ENCODE measurements around the gene ZNF175. TPM values are rescaled to one million over a fixed set of nuclear protein-coding genes. Genes with fewer than 3 reads are reported as not detected.

ZNF175 gene
- total and polyA plus RNA-seq, 9 of the 15 experiments (the other 6 are each of a cell fraction or from before 2014, with no cell fraction given) = 3.7 to 37.9 (median 14.0) TPM

DNA sequence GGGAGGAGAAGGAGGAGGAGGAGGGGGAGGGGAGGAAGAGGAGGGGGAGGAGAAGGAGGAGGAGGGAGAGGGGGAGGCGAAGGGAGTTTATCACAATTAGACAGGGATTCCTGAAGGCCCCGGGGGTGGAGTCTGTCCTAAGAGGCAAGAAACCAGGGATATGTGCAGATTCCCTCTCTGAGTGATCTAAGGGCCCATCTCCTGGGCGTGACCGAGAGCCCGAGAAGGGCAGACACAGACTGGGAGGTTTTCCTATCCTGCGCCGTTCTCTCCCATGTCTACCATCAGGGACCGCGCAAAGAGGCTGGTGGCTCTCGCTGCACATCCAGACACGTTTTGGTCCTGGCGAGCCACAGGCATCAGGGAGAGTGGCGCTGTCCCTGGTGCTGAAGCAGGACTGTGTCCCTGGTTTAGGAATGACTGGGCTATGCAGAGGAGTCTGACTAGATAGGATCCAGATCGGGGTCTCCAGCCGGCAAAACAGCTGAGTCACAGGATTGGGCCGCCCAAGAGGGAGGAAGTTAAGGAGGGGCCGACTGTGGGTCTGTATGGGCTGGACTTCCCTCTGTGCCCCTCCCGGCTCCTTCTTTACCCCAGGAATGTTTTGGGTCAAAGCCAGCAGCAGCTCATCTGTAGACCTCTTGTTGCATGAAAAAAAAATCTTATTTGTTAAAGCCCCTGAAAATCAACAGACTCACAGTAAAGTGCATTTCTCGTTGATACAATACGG lies 17.9 kb upstream of the ZNF175 start (continued):
- TF ChIP-seq, protein P1, sequence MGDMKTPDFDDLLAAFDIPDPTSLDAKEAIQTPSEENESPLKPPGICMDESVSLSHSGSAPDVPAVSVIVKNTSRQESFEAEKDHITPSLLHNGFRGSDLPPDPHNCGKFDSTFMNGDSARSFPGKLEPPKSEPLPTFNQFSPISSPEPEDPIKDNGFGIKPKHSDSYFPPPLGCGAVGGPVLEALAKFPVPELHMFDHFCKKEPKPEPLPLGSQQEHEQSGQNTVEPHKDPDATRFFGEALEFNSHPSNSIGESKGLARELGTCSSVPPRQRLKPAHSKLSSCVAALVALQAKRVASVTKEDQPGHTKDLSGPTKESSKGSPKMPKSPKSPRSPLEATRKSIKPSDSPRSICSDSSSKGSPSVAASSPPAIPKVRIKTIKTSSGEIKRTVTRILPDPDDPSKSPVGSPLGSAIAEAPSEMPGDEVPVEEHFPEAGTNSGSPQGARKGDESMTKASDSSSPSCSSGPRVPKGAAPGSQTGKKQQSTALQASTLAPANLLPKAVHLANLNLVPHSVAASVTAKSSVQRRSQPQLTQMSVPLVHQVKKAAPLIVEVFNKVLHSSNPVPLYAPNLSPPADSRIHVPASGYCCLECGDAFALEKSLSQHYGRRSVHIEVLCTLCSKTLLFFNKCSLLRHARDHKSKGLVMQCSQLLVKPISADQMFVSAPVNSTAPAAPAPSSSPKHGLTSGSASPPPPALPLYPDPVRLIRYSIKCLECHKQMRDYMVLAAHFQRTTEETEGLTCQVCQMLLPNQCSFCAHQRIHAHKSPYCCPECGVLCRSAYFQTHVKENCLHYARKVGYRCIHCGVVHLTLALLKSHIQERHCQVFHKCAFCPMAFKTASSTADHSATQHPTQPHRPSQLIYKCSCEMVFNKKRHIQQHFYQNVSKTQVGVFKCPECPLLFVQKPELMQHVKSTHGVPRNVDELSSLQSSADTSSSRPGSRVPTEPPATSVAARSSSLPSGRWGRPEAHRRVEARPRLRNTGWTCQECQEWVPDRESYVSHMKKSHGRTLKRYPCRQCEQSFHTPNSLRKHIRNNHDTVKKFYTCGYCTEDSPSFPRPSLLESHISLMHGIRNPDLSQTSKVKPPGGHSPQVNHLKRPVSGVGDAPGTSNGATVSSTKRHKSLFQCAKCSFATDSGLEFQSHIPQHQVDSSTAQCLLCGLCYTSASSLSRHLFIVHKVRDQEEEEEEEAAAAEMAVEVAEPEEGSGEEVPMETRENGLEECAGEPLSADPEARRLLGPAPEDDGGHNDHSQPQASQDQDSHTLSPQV (IDR thresholded peaks at IDR 0.05) = 0 out of 2 replicates have a peak, but pooled peaks have one; percentile 25
- TF ChIP-seq, protein P2, sequence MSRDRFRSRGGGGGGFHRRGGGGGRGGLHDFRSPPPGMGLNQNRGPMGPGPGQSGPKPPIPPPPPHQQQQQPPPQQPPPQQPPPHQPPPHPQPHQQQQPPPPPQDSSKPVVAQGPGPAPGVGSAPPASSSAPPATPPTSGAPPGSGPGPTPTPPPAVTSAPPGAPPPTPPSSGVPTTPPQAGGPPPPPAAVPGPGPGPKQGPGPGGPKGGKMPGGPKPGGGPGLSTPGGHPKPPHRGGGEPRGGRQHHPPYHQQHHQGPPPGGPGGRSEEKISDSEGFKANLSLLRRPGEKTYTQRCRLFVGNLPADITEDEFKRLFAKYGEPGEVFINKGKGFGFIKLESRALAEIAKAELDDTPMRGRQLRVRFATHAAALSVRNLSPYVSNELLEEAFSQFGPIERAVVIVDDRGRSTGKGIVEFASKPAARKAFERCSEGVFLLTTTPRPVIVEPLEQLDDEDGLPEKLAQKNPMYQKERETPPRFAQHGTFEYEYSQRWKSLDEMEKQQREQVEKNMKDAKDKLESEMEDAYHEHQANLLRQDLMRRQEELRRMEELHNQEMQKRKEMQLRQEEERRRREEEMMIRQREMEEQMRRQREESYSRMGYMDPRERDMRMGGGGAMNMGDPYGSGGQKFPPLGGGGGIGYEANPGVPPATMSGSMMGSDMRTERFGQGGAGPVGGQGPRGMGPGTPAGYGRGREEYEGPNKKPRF (IDR thresholded peaks at IDR 0.05; ENCODE audit: low read depth, low read length) = no peak
- TF ChIP-seq BRF1 (IDR thresholded peaks at IDR 0.05; ENCODE audit: borderline replicate concordance, extremely low read depth, insufficient read length) (no peak), PCBP1 (IDR thresholded peaks at IDR 0.05; ENCODE audit: low read depth, low read length, poor library complexity, severe bottlenecking) (no peak), NBN (IDR thresholded peaks at IDR 0.05; ENCODE audit: low read depth) (peak; percentile 31; the same call in 1 of the 2 replicates), ZNF436 (CRISPR knock-in tag; IDR thresholded peaks at IDR 0.05) (no peak), CCNT2 (IDR thresholded peaks at IDR 0.05; ENCODE audit: borderline replicate concordance, extremely low read depth, insufficient read length, low read depth, low read length) (peak; percentile 42), SRSF3 (IDR thresholded peaks at IDR 0.05; ENCODE audit: insufficient read depth, low read length) (no peak), TBL1XR1 (IDR thresholded peaks at IDR 0.05; ENCODE audit: low read length in 2 of 2) (peak in 1 of 2 experiments; percentile 14; a peak in 2 of 4 replicates), ZBTB8A (IDR thresholded peaks at IDR 0.05; ENCODE audit: partially characterized antibody) (no peak), FIP1L1 (IDR thresholded peaks at IDR 0.05; ENCODE audit: low read depth, low read length, poor library complexity, severe bottlenecking) (no peak)
- TF ChIP-seq, protein P3, sequence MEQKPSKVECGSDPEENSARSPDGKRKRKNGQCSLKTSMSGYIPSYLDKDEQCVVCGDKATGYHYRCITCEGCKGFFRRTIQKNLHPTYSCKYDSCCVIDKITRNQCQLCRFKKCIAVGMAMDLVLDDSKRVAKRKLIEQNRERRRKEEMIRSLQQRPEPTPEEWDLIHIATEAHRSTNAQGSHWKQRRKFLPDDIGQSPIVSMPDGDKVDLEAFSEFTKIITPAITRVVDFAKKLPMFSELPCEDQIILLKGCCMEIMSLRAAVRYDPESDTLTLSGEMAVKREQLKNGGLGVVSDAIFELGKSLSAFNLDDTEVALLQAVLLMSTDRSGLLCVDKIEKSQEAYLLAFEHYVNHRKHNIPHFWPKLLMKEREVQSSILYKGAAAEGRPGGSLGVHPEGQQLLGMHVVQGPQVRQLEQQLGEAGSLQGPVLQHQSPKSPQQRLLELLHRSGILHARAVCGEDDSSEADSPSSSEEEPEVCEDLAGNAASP (IDR thresholded peaks at IDR 0.05) = no peak
- TF ChIP-seq, protein P4, sequence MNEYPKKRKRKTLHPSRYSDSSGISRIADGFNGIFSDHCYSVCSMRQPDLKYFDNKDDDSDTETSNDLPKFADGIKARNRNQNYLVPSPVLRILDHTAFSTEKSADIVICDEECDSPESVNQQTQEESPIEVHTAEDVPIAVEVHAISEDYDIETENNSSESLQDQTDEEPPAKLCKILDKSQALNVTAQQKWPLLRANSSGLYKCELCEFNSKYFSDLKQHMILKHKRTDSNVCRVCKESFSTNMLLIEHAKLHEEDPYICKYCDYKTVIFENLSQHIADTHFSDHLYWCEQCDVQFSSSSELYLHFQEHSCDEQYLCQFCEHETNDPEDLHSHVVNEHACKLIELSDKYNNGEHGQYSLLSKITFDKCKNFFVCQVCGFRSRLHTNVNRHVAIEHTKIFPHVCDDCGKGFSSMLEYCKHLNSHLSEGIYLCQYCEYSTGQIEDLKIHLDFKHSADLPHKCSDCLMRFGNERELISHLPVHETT (CRISPR knock-in tag; conservative IDR thresholded peaks at IDR 0.05 in 1 of 2, IDR thresholded peaks at IDR 0.05 in 1 of 2) = peak in 1 of 2 experiments; percentile 78; a peak in 1 of 4 replicates

Measured in K562 (cell line).